Choroid plexus epithelial cell (primary cell): ENCODE data around the gene BBS9.
"Not testable (repeated sequence)": the region's sequence is repeated elsewhere in the genome, so short reads cannot be mapped to it uniquely, and the experiment has no call there.

ENCODE experiments used
- DNase-seq: peaks from one replicate; pipeline ENCODE4 v3.0.0-alpha.2; 2010; ENCODE audit warnings: low read depth
- H3K4me3 ChIP-seq: 2 replicates; pipeline ENCODE4 v1.5.1; 2011; ENCODE audit warnings: low read depth, mild to moderate bottlenecking, control low read depth, low read length, moderate library complexity
- CTCF ChIP-seq: conservative IDR thresholded peaks from 2 replicates; pipeline ENCODE4 v1.5.1; 2011; ENCODE audit warnings: low read depth, mild to moderate bottlenecking, control low read depth, inconsistent platforms, low read length, moderate library complexity

Gene BBS9

GRCh38 chr7:33503736-33504135 is 374.4 kb downstream of the BBS9 start:
- TF ChIP-seq CTCF: no peak
- H3K4me3 ChIP-seq: no peak overlapping the region
- no peak for DNase-seq

GRCh38 chr7:33504266-33504665 is 374.9 kb downstream of the BBS9 start:
- no peak overlapping the region for H3K4me3 ChIP-seq
- no peak for DNase-seq
- TF ChIP-seq CTCF: no peak

GRCh38 chr7:33509206-33509605 is 379.8 kb downstream of the BBS9 start:
- TF ChIP-seq CTCF: no peak
- no peak for DNase-seq
- no peak overlapping the region for H3K4me3 ChIP-seq

- H3K4me3 ChIP-seq: no peak overlapping the region
- no peak for DNase-seq
- TF ChIP-seq CTCF: no peak
Measured at GRCh38 chr7:33511778-33512177, 382.4 kb downstream of the BBS9 start.

- TF ChIP-seq CTCF: no peak
- no peak for DNase-seq
Measured at GRCh38 chr7:33516568-33516967, 387.2 kb downstream of the BBS9 start.

GRCh38 chr7:33517191-33517590 is 387.8 kb downstream of the BBS9 start:
- TF ChIP-seq CTCF: no peak
- no peak overlapping the region for H3K4me3 ChIP-seq
- DNase-seq: no peak

More at GRCh38 chr7:33516568-33516967, 387.2 kb downstream of the BBS9 start:
- H3K4me3 ChIP-seq: no peak overlapping the region

GRCh38 chr7:33527008-33527407 is 397.6 kb downstream of the BBS9 start:
- H3K4me3 ChIP-seq, DNase-seq: not testable (repeated sequence)

GRCh38 chr7:33527613-33528012 is 398.2 kb downstream of the BBS9 start:
- H3K4me3 ChIP-seq, DNase-seq: not testable (repeated sequence)
